ENCODE results near the gene SH2D3A. TPM values are rescaled to one million over a fixed set of nuclear protein-coding genes. Genes with fewer than 3 reads are reported as not detected.
"Not testable (repeated sequence)": the region's sequence is repeated elsewhere in the genome, so short reads cannot be mapped to it uniquely, and the experiment has no call there.

SH2D3A gene
- total RNA-seq, 1 experiment from 2014 or later = not detected

DNA sequence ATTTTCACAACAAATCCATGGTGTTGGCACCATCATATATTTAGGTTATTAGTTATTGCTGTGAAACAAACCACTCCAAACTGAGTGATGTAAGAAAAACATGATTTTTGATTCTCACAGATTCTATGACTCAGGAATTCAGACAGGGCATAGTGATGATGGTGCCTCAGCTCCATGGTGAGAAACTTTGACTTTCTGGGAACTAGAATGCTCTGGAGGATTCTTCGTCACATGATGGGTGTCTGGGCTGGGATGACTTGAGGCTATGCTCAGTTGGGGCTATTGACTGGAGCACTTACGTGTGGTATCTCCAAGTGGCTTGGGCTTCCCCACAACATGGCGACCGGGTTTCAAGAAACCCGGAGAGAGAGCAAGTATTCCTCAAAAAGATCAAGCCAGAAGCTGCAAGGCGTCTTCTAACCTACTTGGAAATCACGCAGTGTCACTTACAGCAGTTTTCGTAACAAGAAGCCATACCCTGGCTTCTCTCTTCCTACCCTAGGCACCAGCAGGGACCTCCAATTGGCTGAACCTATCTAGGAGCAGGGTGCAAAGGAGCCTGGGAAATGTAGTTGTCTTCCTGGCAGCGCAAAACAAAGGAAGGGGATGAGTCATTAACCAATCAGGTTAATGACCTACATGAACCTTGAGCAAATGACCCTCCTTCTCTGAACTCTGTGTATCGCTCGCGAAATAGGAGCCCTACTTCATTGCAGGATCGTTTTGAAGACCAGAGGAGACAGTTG lies 27.6 kb upstream of the SH2D3A start:
- H3K27me3 ChIP-seq = no peaks in the 10 kb centered on the region
- H3K9me3 ChIP-seq = no peaks in the 10 kb centered on the region
- no peaks in the 10 kb centered on the region for H3K36me3 ChIP-seq
- no peak for DNase-seq
- no peak overlapping the region for H3K4me3 ChIP-seq

DNA sequence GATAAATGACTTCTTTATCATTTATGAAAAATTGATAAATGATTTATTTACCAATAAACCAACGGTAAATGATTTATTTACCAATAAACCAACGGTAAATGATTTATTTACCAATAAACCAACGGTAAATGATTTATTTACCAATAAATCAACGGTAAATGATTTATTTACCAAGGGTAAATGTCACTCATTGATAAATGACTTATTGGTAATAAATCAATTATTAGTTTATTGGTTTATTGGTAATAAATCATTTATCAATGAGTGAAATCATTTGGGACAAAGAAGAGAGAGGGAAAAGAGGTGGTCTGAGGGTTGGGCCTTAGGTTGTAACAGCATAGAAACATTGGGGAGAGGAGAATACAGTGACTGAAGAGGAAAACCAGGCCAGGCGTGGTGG lies 26.7 kb upstream of the SH2D3A start:
- Histone ChIP-seq H3K36me3 (no peaks in the 10 kb centered on the region), H3K9me3 (no peaks in the 10 kb centered on the region), H3K4me3 (no peak overlapping the region), H3K27me3 (no peaks in the 10 kb centered on the region)
- DNase-seq = no peak

GRCh38 chr19:6793411-6793810 lies 26.2 kb upstream of the SH2D3A start:
- no peaks in the 10 kb centered on the region for H3K9me3 ChIP-seq
- no peak overlapping the region for H3K4me3 ChIP-seq
- no peaks in the 10 kb centered on the region for H3K27me3 ChIP-seq
- DNase-seq = no peak
- H3K36me3 ChIP-seq = no peaks in the 10 kb centered on the region

DNA sequence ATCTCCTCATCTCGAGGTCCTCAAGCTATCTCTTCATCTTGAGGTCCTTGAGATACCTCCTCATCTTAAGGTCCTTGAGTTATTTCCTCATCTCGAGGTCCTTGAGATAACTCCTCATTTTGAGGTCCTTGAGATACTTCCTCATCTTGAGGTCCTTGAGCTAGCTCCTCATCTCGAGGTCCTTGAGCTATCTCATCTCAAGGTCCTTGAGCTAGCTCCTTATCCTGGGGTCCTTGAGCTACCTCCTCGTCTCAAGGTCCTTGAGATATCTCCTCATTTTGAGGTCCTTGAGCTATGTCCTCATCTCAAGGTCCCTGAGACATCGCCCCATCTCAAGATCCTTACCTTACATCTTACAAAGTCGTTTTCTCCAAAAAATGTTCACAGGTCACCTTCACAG lies 24.0 kb upstream of the SH2D3A start:
- no peaks in the 10 kb centered on the region for H3K36me3 ChIP-seq

DNA sequence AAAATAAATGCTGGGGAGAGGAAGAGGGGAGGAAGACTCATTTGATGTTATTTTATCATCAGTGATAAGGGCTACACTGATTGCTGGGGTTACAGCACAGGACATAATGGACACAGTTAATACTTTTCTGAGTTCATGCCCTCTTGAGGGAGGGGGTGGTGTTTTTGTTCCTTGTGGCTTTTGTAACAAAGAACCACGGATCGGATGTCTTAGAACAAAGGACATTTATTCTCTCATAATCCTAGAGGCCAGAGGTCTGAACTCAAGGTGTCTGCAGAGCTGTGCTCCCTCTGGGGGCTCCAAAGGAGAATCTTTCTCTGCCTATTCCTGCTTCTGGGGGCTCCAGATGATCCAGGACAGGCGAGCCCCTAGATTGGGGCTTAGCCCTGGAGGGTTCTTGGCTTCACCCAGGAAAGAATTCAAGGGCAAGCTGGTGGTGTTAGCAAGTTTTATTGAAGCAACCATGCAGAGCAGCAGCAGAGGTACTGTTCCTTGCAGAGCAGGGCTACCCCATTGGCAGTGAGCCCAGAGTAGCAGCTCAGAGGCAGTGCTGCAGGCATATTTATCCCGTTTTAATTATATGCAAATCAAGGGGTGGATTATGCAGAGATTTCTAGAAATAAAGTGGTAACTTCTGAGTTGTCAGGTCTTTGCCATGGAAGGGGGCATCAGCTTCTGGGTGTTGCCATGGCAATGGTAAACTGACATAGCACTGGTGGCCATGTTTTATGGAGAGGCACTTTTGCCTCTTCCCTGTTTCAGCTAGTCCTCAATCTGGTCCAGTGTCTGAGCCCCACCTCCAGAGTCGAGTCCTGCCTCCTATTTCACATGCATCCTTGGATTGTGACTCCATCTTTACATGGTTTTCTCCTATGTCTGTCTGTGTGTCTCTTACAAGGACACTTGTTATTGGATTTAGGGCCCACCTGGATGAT lies 23.2 kb upstream of the SH2D3A start:
- Histone ChIP-seq H3K36me3 (no peaks in the 10 kb centered on the region), H3K4me3 (no peak overlapping the region), H3K9me3 (no peaks in the 10 kb centered on the region), H3K27me3 (no peaks in the 10 kb centered on the region)
- no peak for DNase-seq

More for the DNA sequence above, 24.0 kb upstream of the SH2D3A start:
- Histone ChIP-seq H3K4me3 (no peak overlapping the region), H3K9me3 (no peaks in the 10 kb centered on the region), H3K27me3 (no peaks in the 10 kb centered on the region)
- no peak for DNase-seq

DNA sequence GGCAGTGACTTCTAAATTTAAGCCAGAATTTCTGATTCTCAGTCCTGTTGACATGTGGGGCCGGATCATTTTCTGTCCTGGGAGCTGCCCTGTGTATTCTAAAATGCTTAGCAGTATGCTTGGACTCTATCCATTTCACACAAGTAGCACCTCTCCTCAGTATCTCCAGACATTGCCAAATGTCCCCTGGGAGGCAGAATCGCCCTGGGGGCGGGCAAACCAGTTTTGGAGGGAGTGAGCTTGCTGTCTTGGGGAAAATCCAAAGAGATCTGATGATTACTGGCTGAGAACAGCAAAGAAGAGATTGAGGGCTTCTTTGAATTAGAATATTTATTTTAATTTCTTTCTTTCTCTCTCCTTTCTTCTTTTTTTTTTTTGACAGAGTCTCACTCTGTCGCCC lies 21.7 kb upstream of the SH2D3A start:
- DNase-seq = no peak

DNA sequence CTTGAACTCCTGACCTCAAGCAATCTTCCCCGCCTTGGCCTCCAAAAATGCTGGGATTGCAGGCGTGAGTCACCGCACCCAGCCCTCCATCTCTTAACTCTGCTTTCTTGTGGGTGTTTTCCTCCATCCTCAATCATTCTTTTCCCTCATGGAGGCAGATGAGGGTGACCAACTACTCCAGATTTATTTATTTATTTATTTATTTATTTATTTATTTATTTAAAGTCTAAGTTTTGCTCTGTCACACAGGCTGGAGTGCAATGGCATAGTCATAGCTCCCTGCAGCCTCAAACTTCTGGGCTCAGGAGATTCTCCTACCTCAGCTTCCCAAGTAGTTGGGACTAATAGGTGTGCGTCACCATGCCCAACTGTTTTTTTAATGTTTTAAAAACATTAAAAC lies 20.2 kb upstream of the SH2D3A start:
- Histone ChIP-seq H3K4me3 (no peak overlapping the region), H3K36me3 (no peaks in the 10 kb centered on the region), H3K27me3 (no peaks in the 10 kb centered on the region), H3K9me3 (no peaks in the 10 kb centered on the region)
- DNase-seq = no peak

More for the DNA sequence above, 21.7 kb upstream of the SH2D3A start:
- no peaks in the 10 kb centered on the region for H3K36me3 ChIP-seq
- no peaks in the 10 kb centered on the region for H3K9me3 ChIP-seq
- no peaks in the 10 kb centered on the region for H3K27me3 ChIP-seq
- H3K4me3 ChIP-seq = no peak overlapping the region

DNA sequence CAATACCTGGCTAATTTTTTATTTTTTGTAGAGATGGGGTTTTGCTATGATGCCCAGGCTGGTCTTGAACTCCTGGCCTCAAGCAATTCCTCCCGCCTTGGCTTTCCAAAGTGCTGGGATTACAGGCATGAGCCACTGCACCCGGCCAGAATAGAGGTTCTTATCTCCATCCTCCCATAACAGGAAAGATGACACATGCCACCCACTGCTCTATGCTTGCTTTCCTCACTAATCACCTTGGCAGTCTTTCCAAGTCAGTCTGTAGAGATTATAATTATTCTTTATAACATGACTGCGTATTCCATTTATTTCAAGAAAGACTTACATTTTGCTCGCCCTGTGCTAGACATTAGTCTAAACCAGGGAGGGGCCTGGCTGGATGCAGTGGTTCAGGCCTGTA lies 12.0 kb upstream of the SH2D3A start:
- H3K36me3 ChIP-seq = no peaks in the 10 kb centered on the region
- peak; percentile 47 for DNase-seq
- no peaks in the 10 kb centered on the region for H3K9me3 ChIP-seq
- no peaks in the 10 kb centered on the region for H3K27me3 ChIP-seq
- no peak overlapping the region for H3K4me3 ChIP-seq

- no peaks in the 10 kb centered on the region for H3K27me3 ChIP-seq
- no peak for DNase-seq
- H3K36me3 ChIP-seq = no peaks in the 10 kb centered on the region
- no peak overlapping the region for H3K4me3 ChIP-seq
- no peaks in the 10 kb centered on the region for H3K9me3 ChIP-seq
These were observed 11.2 kb upstream of the SH2D3A start for GRCh38 chr19:6778386-6778785.

- H3K4me3 ChIP-seq = no peak overlapping the region
- DNase-seq = no peak
- H3K36me3 ChIP-seq = no peaks in the 10 kb centered on the region
These were observed 10.2 kb upstream of the SH2D3A start for GRCh38 chr19:6777434-6777833.

GRCh38 chr19:6776999-6777398 lies 9.8 kb upstream of the SH2D3A start:
- no peak overlapping the region for H3K4me3 ChIP-seq
- no peaks in the 10 kb centered on the region for H3K9me3 ChIP-seq
- no peak for DNase-seq
- no peaks in the 10 kb centered on the region for H3K36me3 ChIP-seq
- H3K27me3 ChIP-seq = no peaks in the 10 kb centered on the region

More at GRCh38 chr19:6777434-6777833, 10.2 kb upstream of the SH2D3A start:
- no peaks in the 10 kb centered on the region for H3K27me3 ChIP-seq
- H3K9me3 ChIP-seq = no peaks in the 10 kb centered on the region

DNA sequence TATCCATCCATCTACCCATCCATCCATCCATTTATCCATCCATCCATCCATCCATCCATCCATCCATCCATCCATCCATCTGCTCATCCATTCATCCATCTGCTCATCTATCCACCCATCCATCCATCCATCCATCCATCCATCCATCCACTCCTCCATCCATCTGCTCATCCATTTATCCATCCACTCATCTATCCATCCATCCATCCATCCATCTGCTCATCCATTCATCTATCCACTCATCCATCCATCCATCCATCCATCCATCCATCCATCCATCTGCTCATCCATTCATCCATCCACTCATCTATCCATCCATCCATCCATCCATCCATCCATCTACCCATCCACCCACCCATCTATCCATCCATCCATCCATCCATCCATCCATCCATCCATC lies 8.8 kb upstream of the SH2D3A start:
- H3K36me3 ChIP-seq, DNase-seq, H3K4me3 ChIP-seq, H3K27me3 ChIP-seq, H3K9me3 ChIP-seq: not testable (repeated sequence)

- no peaks in the 10 kb centered on the region for H3K9me3 ChIP-seq
- peak; percentile 22 for DNase-seq
- H3K27me3 ChIP-seq = no peaks in the 10 kb centered on the region
- H3K4me3 ChIP-seq = no peak overlapping the region
- no peaks in the 10 kb centered on the region for H3K36me3 ChIP-seq
These were observed 7.8 kb upstream of the SH2D3A start for GRCh38 chr19:6774821-6775707.

DNA sequence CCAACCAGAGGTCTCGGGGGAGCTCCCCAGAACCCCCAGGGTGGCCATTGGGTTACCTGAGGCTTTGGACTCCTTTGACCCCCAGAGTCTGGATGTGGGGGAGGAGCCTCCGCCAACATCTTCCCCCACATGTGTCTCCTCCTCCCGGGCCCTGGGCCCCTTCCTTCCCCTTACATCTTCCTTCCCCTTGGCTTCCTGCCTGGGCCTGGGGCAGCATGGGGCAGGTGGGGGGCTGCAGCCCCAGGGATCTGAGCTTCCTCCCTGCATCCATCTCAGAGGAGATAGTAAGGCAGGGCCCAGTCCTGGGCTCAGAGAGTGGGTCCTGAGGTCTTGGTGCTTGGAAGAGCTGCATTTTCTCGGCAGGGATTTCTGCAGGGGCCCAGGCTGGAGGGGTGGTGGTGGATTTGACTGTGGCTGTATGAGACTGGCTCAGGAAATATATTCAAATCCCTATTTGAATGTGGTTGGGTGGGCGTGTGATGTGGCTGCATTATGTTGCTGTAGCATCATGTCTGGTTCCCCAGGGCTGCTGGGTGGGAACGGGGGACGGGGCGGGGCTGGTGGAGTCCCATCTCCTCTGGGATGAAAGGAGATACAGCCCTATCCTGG lies 6.2 kb upstream of the SH2D3A start:
- DNase-seq = no peak
- Histone ChIP-seq H3K36me3 (no peaks in the 10 kb centered on the region), H3K4me3 (no peak overlapping the region), H3K27me3 (no peaks in the 10 kb centered on the region), H3K9me3 (no peaks in the 10 kb centered on the region)

DNA sequence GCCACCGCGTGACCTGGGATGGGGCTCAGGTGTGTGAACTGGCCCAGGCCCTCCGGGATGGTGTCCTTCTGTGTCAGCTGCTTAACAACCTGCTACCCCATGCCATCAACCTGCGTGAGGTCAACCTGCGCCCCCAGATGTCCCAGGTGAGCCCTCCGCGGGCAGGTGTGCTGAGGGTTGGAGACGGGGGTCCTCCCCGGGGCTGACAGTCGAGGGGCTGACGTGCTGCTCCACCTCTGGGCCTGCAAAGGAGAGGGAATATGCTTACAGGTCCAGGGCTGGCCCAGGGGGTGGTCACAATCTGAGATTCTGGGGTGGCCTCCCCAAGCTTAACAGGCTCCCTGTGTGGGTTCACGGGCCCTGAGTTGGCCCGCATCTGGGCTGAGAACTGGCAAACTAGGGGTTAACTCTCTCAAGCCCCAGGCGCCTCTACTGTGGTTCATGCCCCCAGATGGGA lies 5.7 kb upstream of the SH2D3A start:
- no peaks in the 10 kb centered on the region for H3K27me3 ChIP-seq
- no peak for DNase-seq
- no peaks in the 10 kb centered on the region for H3K9me3 ChIP-seq
- no peaks in the 10 kb centered on the region for H3K36me3 ChIP-seq
- H3K4me3 ChIP-seq = no peak overlapping the region
